ENCODE results near the gene KRTAP2-3.

The KRTAP2-3 gene

GRCh38 chr17:41012326-41013120 is 47.4 kb downstream of the KRTAP2-3 start:
- no peak overlapping the region for H3K4me3 ChIP-seq (ENCODE audit: low read depth, low read length)
- DNase-seq (ENCODE audit: low read depth, low spot score): no peak
- no peak for TF ChIP-seq CTCF (IDR thresholded peaks at IDR 0.05; ENCODE audit: low read depth, low read length)
- in situ Hi-C loops (cut with HindIII; ENCODE audit: low sequenced_read_pairs): no loop called here

GRCh38 chr17:41010441-41010840 is 49.5 kb downstream of the KRTAP2-3 start:
- in situ Hi-C loops (cut with HindIII; ENCODE audit: low sequenced_read_pairs): no loop called here
- no peak for TF ChIP-seq CTCF (IDR thresholded peaks at IDR 0.05; ENCODE audit: low read depth, low read length)
- no peak overlapping the region for H3K4me3 ChIP-seq (ENCODE audit: low read depth, low read length)
- DNase-seq (ENCODE audit: low read depth, low spot score): no peak

- TF ChIP-seq CTCF (IDR thresholded peaks at IDR 0.05; ENCODE audit: low read depth, low read length): no peak
- no peak overlapping the region for H3K4me3 ChIP-seq (ENCODE audit: low read depth, low read length)
- no peak for DNase-seq (ENCODE audit: low read depth, low spot score)
- in situ Hi-C loops (cut with HindIII; ENCODE audit: low sequenced_read_pairs): no loop called here
These were observed 50.0 kb downstream of the KRTAP2-3 start for GRCh38 chr17:41009936-41010335.

- in situ Hi-C loops (cut with HindIII; ENCODE audit: low sequenced_read_pairs): no loop called here
- DNase-seq (ENCODE audit: low read depth, low spot score): no peak
- TF ChIP-seq CTCF (IDR thresholded peaks at IDR 0.05; ENCODE audit: low read depth, low read length): no peak
- no peak overlapping the region for H3K4me3 ChIP-seq (ENCODE audit: low read depth, low read length)
These were observed 50.6 kb downstream of the KRTAP2-3 start for GRCh38 chr17:41009301-41009760.

All from astrocyte of the spinal cord (primary cell).